ENCODE measurements around the gene YES1.
"Not testable (repeated sequence)": the region's sequence is repeated elsewhere in the genome, so short reads cannot be mapped to it uniquely, and the experiment has no call there.

YES1 gene

DNA sequence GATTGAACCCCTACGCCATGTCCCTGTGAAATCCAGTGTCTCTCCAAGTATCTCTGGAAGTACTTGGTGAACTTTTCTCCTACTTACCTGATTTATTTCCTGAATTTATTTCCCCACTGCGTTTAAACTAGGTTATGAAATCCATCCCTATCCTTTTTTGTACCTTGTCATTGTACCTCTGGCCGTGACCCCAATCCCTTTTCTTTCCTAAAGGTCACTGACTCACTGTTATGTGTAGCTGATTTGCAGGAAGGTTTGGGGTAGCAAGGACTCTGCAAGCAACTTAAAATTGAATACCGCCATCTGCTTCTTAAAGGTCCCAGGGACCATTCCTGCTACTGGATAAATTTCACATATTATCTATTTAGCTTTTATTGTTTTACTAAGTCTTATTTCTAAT, 95.0 kb downstream of the YES1 start:
- DNase-seq, result no peak

- DNase-seq, result no peak
These were observed 96.4 kb downstream of the YES1 start for GRCh38 chr18:715626-716025.

DNA sequence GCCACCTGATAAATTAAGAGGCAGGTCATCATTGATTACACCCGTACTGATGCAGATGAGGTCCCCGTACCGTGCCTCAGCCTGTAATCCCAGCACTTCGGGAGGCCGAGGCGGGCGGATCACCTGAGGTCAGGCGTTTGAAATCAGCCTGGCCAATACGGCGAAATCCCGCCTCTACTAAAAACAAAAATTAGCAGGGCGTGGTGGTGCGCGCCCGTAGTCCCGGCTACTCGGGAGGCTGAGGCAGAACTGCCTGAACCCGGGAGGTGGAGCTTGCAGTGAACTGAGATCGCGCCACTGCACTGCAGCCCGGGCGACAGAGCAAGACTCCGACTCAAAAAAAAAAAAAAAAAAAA, 98.9 kb downstream of the YES1 start:
- no peak for DNase-seq

- peak; percentile 80 to 91 for DNase-seq
These were observed 99.5 kb downstream of the YES1 start, which contains the start of gene ENOSF1 for GRCh38 chr18:712401-713134. Gene ENOSF1, minus strand, starts transcription at chr18:712630. Its CDS starts 43 bp downstream, at chr18:712587.

DNA sequence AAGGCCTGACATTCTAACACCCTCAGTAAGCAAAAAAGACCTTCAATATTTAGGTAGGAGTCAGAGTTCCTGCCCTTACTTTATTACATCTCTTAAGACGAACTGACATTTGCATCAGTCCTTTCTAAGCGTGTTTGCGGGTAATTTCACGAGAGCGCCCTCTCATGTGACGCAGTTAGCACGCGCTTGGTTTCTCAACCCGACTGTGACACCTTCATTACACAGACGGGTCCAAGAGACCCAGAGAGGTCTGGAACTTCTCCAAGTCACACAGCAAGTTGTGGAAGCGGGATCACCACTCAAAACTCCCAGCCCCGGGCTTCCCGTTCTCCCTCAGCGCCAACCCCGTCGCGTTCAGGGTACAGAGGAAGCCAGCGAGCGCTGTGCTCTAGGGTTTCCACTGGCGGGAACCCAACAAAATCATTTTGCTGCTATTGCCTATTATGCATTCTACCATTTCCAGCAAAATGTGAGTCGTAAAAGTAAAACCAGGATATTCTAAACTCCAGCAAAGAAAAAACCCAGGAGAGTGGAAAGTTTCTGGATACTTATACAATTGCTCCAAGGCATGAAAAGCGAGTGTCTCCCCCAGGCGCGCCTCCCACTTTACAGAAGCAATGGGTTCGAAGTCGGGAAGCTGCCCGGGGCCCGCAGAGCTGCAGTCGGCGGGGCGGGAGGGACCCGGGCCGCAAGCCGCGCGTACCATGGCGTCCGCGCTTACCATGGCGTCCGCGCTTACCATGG, 100.2 kb downstream of the YES1 start:
- peak; percentile 71 to 73 for DNase-seq

DNA sequence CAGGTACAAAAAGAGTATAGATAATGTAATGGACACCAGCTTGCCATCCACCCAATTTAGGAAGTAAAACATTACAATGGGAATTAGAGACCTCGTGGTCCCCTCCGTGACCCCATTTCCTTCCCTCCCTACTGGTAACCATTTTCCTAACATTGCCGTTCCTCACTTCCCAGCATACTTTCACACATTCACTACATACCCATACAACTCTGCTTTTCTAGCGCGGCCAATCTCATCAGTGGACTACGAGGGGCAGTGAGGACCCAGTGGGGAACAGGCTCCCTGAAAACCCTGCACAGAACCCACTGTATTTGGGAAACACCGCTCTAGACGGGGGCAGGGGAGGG, 100.8 kb downstream of the YES1 start:
- DNase-seq, result no peak

GRCh38 chr18:710418-711300, 101.4 kb downstream of the YES1 start:
- DNase-seq, result no peak

GRCh38 chr18:709771-710170, 102.3 kb downstream of the YES1 start:
- no peak for DNase-seq

DNA sequence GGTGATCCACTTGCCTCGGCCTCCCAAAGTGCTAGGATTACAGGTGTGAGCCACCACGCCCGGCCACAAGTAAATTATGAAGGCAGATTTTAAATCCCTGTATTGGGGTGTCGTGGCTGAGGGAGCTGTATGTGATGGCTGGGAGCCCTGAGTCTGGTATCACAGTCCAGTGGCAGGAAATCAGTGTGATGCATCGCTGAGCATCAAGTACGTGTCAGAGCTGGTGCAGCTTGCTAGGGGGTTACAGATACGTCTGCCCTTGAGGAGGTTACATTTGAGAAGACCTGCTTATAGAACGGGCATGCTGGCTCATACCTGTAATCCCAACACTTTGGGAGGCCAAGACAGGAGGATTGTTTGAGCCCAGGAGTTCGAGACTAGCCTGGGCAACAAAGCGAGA, 103.9 kb downstream of the YES1 start:
- no peak for DNase-seq

DNA sequence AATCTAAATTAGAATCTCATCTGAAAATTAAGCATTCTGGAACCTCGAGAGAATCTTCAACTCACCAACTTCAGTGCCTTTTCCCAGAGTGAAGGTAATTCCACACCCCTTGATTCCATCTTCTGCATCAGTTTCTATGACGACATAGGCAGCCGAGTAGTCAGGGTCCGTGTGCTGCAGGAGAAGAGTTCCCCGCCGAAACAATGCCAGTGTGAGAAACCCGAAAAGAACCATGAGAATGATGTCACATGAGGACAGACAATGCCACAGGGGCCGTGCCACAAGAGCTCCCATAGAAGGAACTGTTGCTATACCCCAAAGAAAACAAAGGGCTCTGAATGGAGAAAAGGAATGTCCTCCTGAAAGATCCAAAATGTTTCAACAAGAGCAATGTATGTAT, 105.6 kb downstream of the YES1 start:
- no peak for DNase-seq

DNA sequence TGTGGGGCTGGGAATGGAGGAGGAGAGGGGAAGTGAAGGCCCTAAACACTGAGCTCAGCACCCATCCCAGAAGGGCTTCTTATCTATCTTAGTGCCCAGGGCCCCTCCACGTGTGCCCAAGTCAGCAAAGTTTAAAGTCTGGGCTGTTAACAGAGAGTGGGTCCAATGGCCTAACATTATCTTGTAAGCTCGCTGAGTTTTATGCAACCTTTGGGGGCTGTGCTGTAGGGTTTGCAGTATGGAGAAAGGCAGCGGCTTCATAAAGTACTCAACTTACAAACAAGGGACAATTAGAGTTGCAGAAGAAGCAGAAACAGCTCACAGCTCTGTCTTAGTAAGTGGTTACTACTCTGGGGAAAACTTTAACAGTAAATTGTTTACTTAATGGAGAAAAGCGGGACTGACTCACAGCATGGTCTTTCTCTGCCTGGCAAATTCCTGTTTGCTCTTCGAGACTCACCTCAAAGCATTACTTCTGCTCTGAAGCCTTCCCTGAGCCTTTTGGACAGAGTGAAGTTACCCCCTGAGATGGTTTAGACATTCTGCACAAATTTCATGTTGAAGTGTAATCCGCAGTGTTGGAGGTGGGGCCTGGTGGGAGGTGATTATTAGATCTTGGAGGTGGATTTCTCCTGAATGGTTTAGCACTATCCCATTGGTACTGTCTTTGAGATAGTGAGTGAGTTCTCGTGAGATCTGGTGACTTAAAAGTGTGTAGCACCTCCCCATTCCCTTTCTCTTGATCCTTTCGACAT, 108.7 kb downstream of the YES1 start:
- DNase-seq, result no peak

- no peak for DNase-seq
These were observed 114.2 kb downstream of the YES1 start for GRCh38 chr18:697800-698199.

- no peak for DNase-seq
These were observed 115.0 kb downstream of the YES1 start for GRCh38 chr18:697012-697411.

GRCh38 chr18:693466-694187, 118.4 kb downstream of the YES1 start:
- DNase-seq, result no peak

DNA sequence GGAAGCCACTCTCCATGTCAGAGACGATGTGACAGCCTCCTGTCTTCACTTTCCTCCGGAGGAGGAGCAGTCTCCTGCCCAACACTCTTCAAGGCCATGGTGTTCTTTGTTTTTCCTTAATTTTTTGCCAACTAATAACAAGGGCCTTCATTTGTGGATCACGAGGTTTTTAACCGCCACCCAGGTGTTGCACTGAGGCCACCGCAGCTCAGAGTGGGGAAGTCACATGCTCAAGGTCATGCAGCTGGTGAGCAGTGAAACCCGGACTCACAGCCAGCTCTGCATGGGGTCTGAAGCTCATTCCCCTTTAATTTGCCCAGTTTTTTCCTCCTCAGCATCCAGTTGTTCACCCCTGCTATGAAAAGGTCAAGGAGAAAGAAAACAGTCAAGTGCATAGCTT, 119.2 kb downstream of the YES1 start:
- no peak for DNase-seq

DNA sequence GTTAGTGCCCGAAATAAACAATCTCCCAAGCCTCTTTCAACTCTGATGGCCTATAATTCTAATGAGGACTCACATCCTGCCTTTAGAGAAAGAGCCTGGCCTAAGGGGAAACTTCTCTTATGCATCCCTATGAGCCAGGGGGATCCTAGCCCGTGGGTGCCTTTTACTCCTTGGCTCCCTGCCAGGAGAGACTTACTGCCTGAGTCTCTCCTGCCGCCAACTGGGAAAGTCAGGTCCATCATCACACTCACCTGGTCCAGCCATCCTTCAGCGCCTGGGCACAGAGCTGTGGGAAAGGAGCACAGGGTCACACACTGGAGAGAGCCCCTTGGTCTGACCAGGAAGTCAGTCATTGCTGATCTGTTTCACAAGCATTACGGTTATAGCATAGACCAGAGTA, 123.7 kb downstream of the YES1 start:
- no peak for DNase-seq

GRCh38 chr18:686339-687111, 125.5 kb downstream of the YES1 start:
- DNase-seq, result no peak

- no peak for DNase-seq
These were observed 126.6 kb downstream of the YES1 start for GRCh38 chr18:685438-685837.

DNA sequence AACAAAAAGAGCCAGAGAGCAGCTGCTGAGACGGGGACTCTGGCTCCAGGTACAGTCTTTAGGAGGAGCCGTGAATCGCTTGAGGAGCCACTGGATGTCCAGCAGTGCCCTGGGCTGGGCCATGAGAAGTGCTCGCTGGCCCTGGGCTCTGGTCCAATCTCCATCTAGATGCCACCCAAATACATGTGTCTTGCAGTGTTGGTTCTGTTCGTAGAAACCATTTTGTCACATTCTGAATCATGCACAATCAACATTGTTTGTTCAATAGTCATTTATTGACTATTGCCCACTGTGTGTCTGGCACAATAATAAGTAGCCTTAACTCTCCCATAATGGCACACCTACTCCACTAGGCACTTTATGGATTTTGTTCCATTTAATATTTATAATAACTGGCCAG, 128.5 kb downstream of the YES1 start:
- no peak for DNase-seq

GRCh38 chr18:682833-683232, 129.2 kb downstream of the YES1 start:
- DNase-seq, result no peak

- not testable (repeated sequence) for DNase-seq
These were observed 129.6 kb downstream of the YES1 start for GRCh38 chr18:682416-682815.
